ENCODE data around the gene GAL3ST3. TPM values are rescaled to one million over a fixed set of nuclear protein-coding genes. Genes with fewer than 3 reads are reported as not detected.
"Not testable (repeated sequence)": the region's sequence is repeated elsewhere in the genome, so short reads cannot be mapped to it uniquely, and the experiment has no call there.

GAL3ST3 gene
- total RNA-seq, 1 donor from 2014 or later = 1.5 TPM

GRCh38 chr11:66020212-66020611 lies 28.7 kb downstream of the GAL3ST3 start:
- ATAC-seq (no peak), DNase-seq (ENCODE audit: missing footprints) (no peak)
- intact Hi-C loops (cut with DNase I) = no loop called here

- no peak for DNase-seq (ENCODE audit: missing footprints)
- intact Hi-C loops (cut with DNase I) = no loop called here
- no peak for ATAC-seq
Measured at GRCh38 chr11:66017321-66017720, 31.6 kb downstream of the GAL3ST3 start.

GRCh38 chr11:66016793-66017177 lies 32.2 kb downstream of the GAL3ST3 start:
- no peak for DNase-seq (ENCODE audit: missing footprints)
- ATAC-seq = no peak
- intact Hi-C loops (cut with DNase I) = no loop called here

GRCh38 chr11:66015936-66016792 lies 32.8 kb downstream of the GAL3ST3 start:
- no peak for ATAC-seq
- intact Hi-C loops (cut with DNase I) = no loop called here
- DNase-seq (ENCODE audit: missing footprints) = no peak

- intact Hi-C loops (cut with DNase I) = no loop called here
- ATAC-seq (peak; percentile 65), DNase-seq (ENCODE audit: missing footprints) (no peak)
Measured at GRCh38 chr11:66015454-66015881, 33.5 kb downstream of the GAL3ST3 start.

- ATAC-seq (no peak), DNase-seq (ENCODE audit: missing footprints) (no peak)
- intact Hi-C loops (cut with DNase I) = no loop called here
Measured at GRCh38 chr11:66014804-66015453, 34.0 kb downstream of the GAL3ST3 start.

GRCh38 chr11:66013762-66014100 lies 35.2 kb downstream of the GAL3ST3 start:
- DNase-seq (ENCODE audit: missing footprints) = no peak
- intact Hi-C loops (cut with DNase I) = no loop called here
- no peak for ATAC-seq

- DNase-seq (ENCODE audit: missing footprints) (no peak), ATAC-seq (no peak)
- intact Hi-C loops (cut with DNase I) = no loop called here
Measured at GRCh38 chr11:66012946-66013761, 35.8 kb downstream of the GAL3ST3 start.

- intact Hi-C loops (cut with DNase I) = no loop called here
- ATAC-seq (no peak), DNase-seq (ENCODE audit: missing footprints) (no peak)
Measured at GRCh38 chr11:66012371-66012945, 36.5 kb downstream of the GAL3ST3 start.

GRCh38 chr11:66011785-66012303 lies 37.1 kb downstream of the GAL3ST3 start, which contains the start of gene CST6:
Gene CST6 (plus strand): TSS chr11:66012008. CDS start chr11:66012045, 37 bp downstream.
- no peak for DNase-seq (ENCODE audit: missing footprints)
- intact Hi-C loops (cut with DNase I) = no loop called here
- ATAC-seq = no peak

GRCh38 chr11:66011239-66011784 lies 37.6 kb downstream of the GAL3ST3 start:
- intact Hi-C loops (cut with DNase I) = no loop called here
- no peak for ATAC-seq
- no peak for DNase-seq (ENCODE audit: missing footprints)

GRCh38 chr11:66010036-66010435 lies 38.9 kb downstream of the GAL3ST3 start:
- DNase-seq (ENCODE audit: missing footprints); intact Hi-C loops (cut with DNase I); ATAC-seq: not testable (repeated sequence)

GRCh38 chr11:66008468-66009101 lies 40.4 kb downstream of the GAL3ST3 start:
- intact Hi-C loops (cut with DNase I) = no loop called here
- DNase-seq (ENCODE audit: missing footprints) = no peak
- no peak for ATAC-seq

GRCh38 chr11:66008095-66008467 lies 40.9 kb downstream of the GAL3ST3 start:
- ATAC-seq = no peak
- DNase-seq (ENCODE audit: missing footprints) = no peak
- intact Hi-C loops (cut with DNase I) = no loop called here

- intact Hi-C loops (cut with DNase I) = no loop called here
- no peak for DNase-seq (ENCODE audit: missing footprints)
- ATAC-seq = no peak
Measured at GRCh38 chr11:66007201-66007634, 41.7 kb downstream of the GAL3ST3 start.

- DNase-seq (ENCODE audit: missing footprints) = no peak
- intact Hi-C loops (cut with DNase I) = no loop called here
- ATAC-seq = no peak
Measured at GRCh38 chr11:66006891-66007176, 42.1 kb downstream of the GAL3ST3 start.

- no peak for ATAC-seq
- peak; percentile 55 for DNase-seq (ENCODE audit: missing footprints)
- intact Hi-C loops (cut with DNase I) = no loop called here
Measured at GRCh38 chr11:66006134-66006890, 42.6 kb downstream of the GAL3ST3 start.

GRCh38 chr11:66004186-66004585 lies 44.8 kb downstream of the GAL3ST3 start:
- intact Hi-C loops (cut with DNase I) = no loop called here
- no peak for ATAC-seq
- DNase-seq (ENCODE audit: missing footprints) = no peak

All from Right ventricle myocardium inferior (tissue), 1 donor.